GM23338 (cell line): ENCODE measurements around the gene NEDD4. TPM values are rescaled to one million over a fixed set of nuclear protein-coding genes. Genes with fewer than 3 reads are reported as not detected.

Source experiments
- ATAC-seq: fragments of 200-7000 bp; cut with Tn5 transposase; 3 replicates; pipeline ENCODE4 v1.9.1; 2020
- DNase-seq: peaks from one replicate; pipeline ENCODE4 v3.0.0-alpha.2; 2015; ENCODE audit warnings: low spot score
- H2AFZ ChIP-seq: fragments of 200-600 bp; sonication (generic); 2 replicates; pipeline ENCODE4 v1.8.0; 2016; ENCODE audit warnings: antibody characterized with exemption, mild to moderate bottlenecking, moderate library complexity
- H3F3A ChIP-seq: fragments of 200-600 bp; sonication (generic); replicated peaks from 2 replicates; pipeline ENCODE4 v1.8.0; 2017; ENCODE audit warnings: antibody characterized with exemption, mixed run types, low read depth
- H3K27ac ChIP-seq: fragments of 200-600 bp; sonication (generic); 2 replicates; pipeline ENCODE4 v1.6.1; 2016; ENCODE audit warnings: low read depth
- H3K27me3 ChIP-seq: fragments of 200-600 bp; sonication (generic); 2 replicates; pipeline ENCODE4 v1.8.0; 2016; ENCODE audit warnings: mild to moderate bottlenecking, mixed run types, moderate library complexity; ENCODE audit not compliant: insufficient read depth
- H3K36me3 ChIP-seq: fragments of 200-600 bp; sonication (generic); 2 replicates; pipeline ENCODE4 v1.8.0; 2016; ENCODE audit warnings: mild to moderate bottlenecking; ENCODE audit not compliant: insufficient read depth
- H3K4me1 ChIP-seq: fragments of 200-600 bp; sonication (generic); 2 replicates; pipeline ENCODE4 v1.8.0; 2016; ENCODE audit warnings: mild to moderate bottlenecking, moderate library complexity; ENCODE audit not compliant: insufficient read depth
- H3K4me2 ChIP-seq: fragments of 200-600 bp; sonication (generic); 2 replicates; pipeline ENCODE4 v1.7.1; 2017; ENCODE audit warnings: mixed run types
- H3K4me3 ChIP-seq: fragments of 200-600 bp; sonication (generic); 2 replicates; pipeline ENCODE4 v1.6.1; 2016; ENCODE audit warnings: mixed run types
- H3K79me2 ChIP-seq: fragments of 200-600 bp; sonication (generic); replicated peaks from 2 replicates; pipeline ENCODE4 v1.8.0; 2017; ENCODE audit warnings: mild to moderate bottlenecking; ENCODE audit not compliant: insufficient read depth
- H3K9me2 ChIP-seq: fragments of 200-600 bp; sonication (generic); 2 replicates; pipeline ENCODE4 v1.8.0; 2017; ENCODE audit not compliant: insufficient read depth
- H4K20me1 ChIP-seq: fragments of 200-600 bp; sonication (generic); replicated peaks from 2 replicates; pipeline ENCODE4 v1.8.0; 2017; ENCODE audit warnings: mild to moderate bottlenecking; ENCODE audit not compliant: insufficient read depth
- H3K27ac Mint-ChIP-seq: 2 replicates; pipeline ENCODE4 v1.8.0; 2020; ENCODE audit warnings: inconsistent platforms, mild to moderate bottlenecking, moderate library complexity, mixed read lengths
- H3K27me3 Mint-ChIP-seq: 3 replicates; pipeline ENCODE4 v1.8.0; 2022; ENCODE audit warnings: low read depth, mild to moderate bottlenecking, moderate library complexity, mixed read lengths, inconsistent platforms; ENCODE audit not compliant: insufficient read depth, poor library complexity
- H3K36me3 Mint-ChIP-seq: 3 replicates; pipeline ENCODE4 v1.8.0; 2021; ENCODE audit warnings: low read depth, mild to moderate bottlenecking, inconsistent platforms, moderate library complexity, mixed read lengths
- H3K4me1 Mint-ChIP-seq: 3 replicates; pipeline ENCODE4 v1.8.0; 2020; ENCODE audit warnings: mild to moderate bottlenecking, inconsistent platforms, mixed read lengths
- H3K4me3 Mint-ChIP-seq: 3 replicates; pipeline ENCODE4 v1.8.0; 2021; ENCODE audit warnings: moderate library complexity, mild to moderate bottlenecking, inconsistent platforms, mixed read lengths
- H3K9me3 Mint-ChIP-seq: 3 replicates; pipeline ENCODE4 v1.8.0; 2020; ENCODE audit warnings: moderate library complexity, mild to moderate bottlenecking, inconsistent platforms, mixed read lengths
- CREB1 ChIP-seq: fragments of 250-450 bp; sonication (Bioruptor Pico); IDR thresholded peaks from 2 replicates; pipeline ENCODE4 v1.5.0; 2020; ENCODE audit warnings: low read depth, mild to moderate bottlenecking, moderate library complexity
- CTCF ChIP-seq, 2 experiments: fragments of 200-600 bp in 1 of 2; sonication (generic) in 1 of 2; conservative IDR thresholded peaks; 2 replicates each; pipeline versions ENCODE4 v1.5.1 to v1.6.1; 2016 to 2017; ENCODE audit warnings: antibody characterized with exemption in 2 of 2, low read depth in 2 of 2, mild to moderate bottlenecking in 2 of 2, moderate library complexity in 1 of 2
- EZH2 ChIP-seq: fragments of 200-600 bp; sonication (generic); IDR thresholded peaks from one replicate; pipeline ENCODE4 v1.8.0; 2017; ENCODE audit warnings: antibody characterized with exemption, mild to moderate bottlenecking, low read depth; ENCODE audit not compliant: unreplicated experiment
- JUNB ChIP-seq: IDR thresholded peaks from one replicate; pipeline ENCODE4 v1.6.1; 2016; ENCODE audit warnings: antibody characterized with exemption; ENCODE audit not compliant: unreplicated experiment
- NANOG ChIP-seq: IDR thresholded peaks from 2 replicates; pipeline ENCODE4 v1.6.1; 2016; ENCODE audit warnings: antibody characterized with exemption, borderline replicate concordance
- POLR2AphosphoS5 ChIP-seq: IDR thresholded peaks from 2 replicates; pipeline ENCODE4 v1.6.1; 2016; ENCODE audit warnings: antibody characterized with exemption, low read depth
- STAT1 ChIP-seq: IDR thresholded peaks from one replicate; pipeline ENCODE4 v1.6.1; 2016; ENCODE audit warnings: antibody characterized with exemption; ENCODE audit not compliant: unreplicated experiment
- ZNF114 ChIP-seq: fragments of 250-450 bp; sonication (Bioruptor Pico); IDR thresholded peaks from 2 replicates; pipeline ENCODE4 v1.5.0; 2020; ENCODE audit warnings: mild to moderate bottlenecking, moderate library complexity
- ZNF331 ChIP-seq: fragments of 250-450 bp; sonication (Bioruptor Pico); IDR thresholded peaks from 2 replicates; pipeline ENCODE4 v1.5.0; 2020; ENCODE audit warnings: low read depth, mild to moderate bottlenecking, moderate library complexity
- ZNF462 ChIP-seq: fragments of 250-450 bp; sonication (Bioruptor Pico); IDR thresholded peaks from 2 replicates; pipeline ENCODE4 v1.5.0; 2020; ENCODE audit warnings: mild to moderate bottlenecking, moderate library complexity
- polyA plus RNA-seq: library from polyadenylated mRNA; unstranded; fragments of >200 nt; fragmentation: Nextera tagmentation; extraction: Ambion mirVana; gene quantifications from 2 replicates; pipeline ENCODE4 v1.2.1, GENCODE V29; 2016
- total RNA-seq: library from RNA; depleted of rRNA; stranded (reverse); fragments of >200 nt; shearing (Covaris generic); gene quantifications from 2 replicates; pipeline ENCODE4 v1.2.3, GENCODE V29; 2014
- TF ChIP-seq, protein P1 (sequence below): IDR thresholded peaks from 2 replicates; pipeline ENCODE4 v1.6.1; 2016; ENCODE audit warnings: antibody characterized with exemption

Gene NEDD4
- total and polyA plus RNA-seq, 2 experiments from 2014 or later, result 2.1 to 7.2 TPM

GRCh38 chr15:55795031-55795430, 198.4 kb downstream of the NEDD4 start (continued):
- TF ChIP-seq ZNF462 (CRISPR knock-in tag) (no peak), ZNF331 (CRISPR knock-in tag) (no peak), STAT1 (no peak), CTCF (conservative IDR thresholded peaks at IDR 0.05; ENCODE audit: low read depth in 2 of 2) (no peak), NANOG (no peak)

DNA sequence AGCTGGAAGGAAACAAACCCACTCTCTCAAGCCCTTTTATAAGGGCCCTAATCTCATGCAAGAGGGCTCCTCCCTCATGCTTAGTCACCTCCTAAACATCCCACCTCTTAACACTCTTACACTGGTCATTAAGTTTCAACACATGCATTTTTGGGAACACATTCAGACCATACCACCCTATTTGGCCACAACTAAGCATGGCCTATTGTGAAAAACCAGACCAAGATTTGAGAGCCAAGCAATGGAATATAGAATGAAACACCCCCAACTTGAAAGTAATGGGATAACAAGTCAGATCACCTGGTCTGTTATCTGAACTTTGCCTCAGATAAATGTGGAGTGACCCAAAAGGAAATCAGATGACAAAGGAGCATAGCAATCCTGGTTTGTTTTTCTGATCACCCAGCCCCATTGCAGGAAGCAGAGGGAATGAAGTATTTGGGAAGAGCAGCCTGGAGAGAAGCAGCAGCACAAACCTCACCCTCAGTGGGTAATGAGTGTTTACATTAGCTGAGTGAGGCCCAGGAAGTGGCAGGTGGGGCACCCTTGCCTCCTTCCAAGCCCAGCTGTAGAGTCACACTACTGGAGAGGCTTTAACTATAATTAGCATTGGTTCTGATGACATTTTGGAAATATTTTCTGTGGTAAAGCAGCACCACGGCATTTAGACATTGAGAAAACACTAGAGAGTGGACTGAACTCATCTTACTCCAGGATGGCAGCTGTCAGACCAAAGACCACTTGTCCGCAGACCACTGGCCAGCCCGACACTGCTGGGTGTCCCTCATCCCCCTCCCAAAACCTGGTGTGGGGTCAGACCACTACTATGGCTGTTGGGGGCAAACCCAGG, 201.6 kb downstream of the NEDD4 start:
- H3K27me3 Mint-ChIP-seq, result peaks cover 6% of the 10 kb centered on the region
- H2AFZ ChIP-seq, result no peak overlapping the region
- H3K27ac ChIP-seq, result no peak overlapping the region
- H3K4me3 Mint-ChIP-seq, result no peak overlapping the region
- H3F3A ChIP-seq, result no peaks in the 10 kb centered on the region
- peaks cover 18% of the 10 kb centered on the region; the same call in 2 of the 3 replicates for H3K9me3 Mint-ChIP-seq
- no peaks in the 10 kb centered on the region for H3K36me3 ChIP-seq
- peaks cover 5% of the 10 kb centered on the region; the same call in 1 of the 3 replicates for H3K36me3 Mint-ChIP-seq
- no peak overlapping the region for H3K4me2 ChIP-seq
- peaks cover 6% of the 10 kb centered on the region for H3K4me1 Mint-ChIP-seq
- DNase-seq, result no peak
- no peaks in the 10 kb centered on the region for H3K27me3 ChIP-seq
- no peak overlapping the region for H3K27ac Mint-ChIP-seq
- H3K4me3 ChIP-seq, result no peak overlapping the region
- no peak for ATAC-seq
- peaks cover under 1% of the 10 kb centered on the region; the same call in 1 of the 2 replicates for H3K4me1 ChIP-seq
- H3K79me2 ChIP-seq, result no peaks in the 10 kb centered on the region
- no peaks in the 10 kb centered on the region for H3K9me2 ChIP-seq
- H4K20me1 ChIP-seq, result no peaks in the 10 kb centered on the region
- no peak for TF ChIP-seq POLR2AphosphoS5
- TF ChIP-seq NANOG, result no peak
- TF ChIP-seq CTCF (conservative IDR thresholded peaks at IDR 0.05; ENCODE audit: low read depth in 2 of 2), result no peak
- no peak for TF ChIP-seq EZH2
- no peak for TF ChIP-seq ZNF331 (CRISPR knock-in tag)
- no peak for TF ChIP-seq ZNF114 (CRISPR knock-in tag)
- TF ChIP-seq CREB1 (CRISPR knock-in tag), result no peak
- TF ChIP-seq JUNB, result no peak
- TF ChIP-seq STAT1, result no peak
- TF ChIP-seq, protein P1, sequence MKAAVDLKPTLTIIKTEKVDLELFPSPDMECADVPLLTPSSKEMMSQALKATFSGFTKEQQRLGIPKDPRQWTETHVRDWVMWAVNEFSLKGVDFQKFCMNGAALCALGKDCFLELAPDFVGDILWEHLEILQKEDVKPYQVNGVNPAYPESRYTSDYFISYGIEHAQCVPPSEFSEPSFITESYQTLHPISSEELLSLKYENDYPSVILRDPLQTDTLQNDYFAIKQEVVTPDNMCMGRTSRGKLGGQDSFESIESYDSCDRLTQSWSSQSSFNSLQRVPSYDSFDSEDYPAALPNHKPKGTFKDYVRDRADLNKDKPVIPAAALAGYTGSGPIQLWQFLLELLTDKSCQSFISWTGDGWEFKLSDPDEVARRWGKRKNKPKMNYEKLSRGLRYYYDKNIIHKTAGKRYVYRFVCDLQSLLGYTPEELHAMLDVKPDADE, result no peak
